Activated CD8-positive, alpha-beta memory T cell treated with anti-CD3 and anti-CD28 coated beads, Interleukin-2, amount 10 ng/mL, durations not matched to agents 7 days and 5 days (primary cell): Measurements from ENCODE around the gene ITPR1. TPM values are rescaled to one million over a fixed set of nuclear protein-coding genes. Genes with fewer than 3 reads are reported as not detected.

Source experiments
- ATAC-seq: fragments of 150-1000 bp; cut with Tn5 transposase; one replicate; pipeline ENCODE4 v1.10.0; 2021; ENCODE audit warnings: moderate library complexity
- CTCF ChIA-PET: fragments of 350-600 bp; sonication (Branson Sonifier 250); formaldehyde crosslinking; loops from one replicate; lab custom pipeline; 2021; ENCODE audit warnings: antibody characterized with exemption; lab: Charles Lee
- DNase-seq: peaks from one replicate; pipeline ENCODE4 v3.0.0-alpha.2; 2020
- H3K27ac Mint-ChIP-seq: one replicate; pipeline ENCODE4 v1.8.0; 2021; ENCODE audit warnings: mild to moderate bottlenecking, mixed read lengths
- H3K27me3 Mint-ChIP-seq: one replicate; pipeline ENCODE4 v1.8.0; 2021; ENCODE audit warnings: mixed read lengths
- H3K36me3 Mint-ChIP-seq: one replicate; pipeline ENCODE4 v1.8.0; 2021; ENCODE audit warnings: mild to moderate bottlenecking, mixed read lengths
- H3K4me1 Mint-ChIP-seq: one replicate; pipeline ENCODE4 v1.8.0; 2021; ENCODE audit warnings: mixed read lengths
- H3K4me3 Mint-ChIP-seq: one replicate; pipeline ENCODE4 v1.8.0; 2021; ENCODE audit warnings: mild to moderate bottlenecking, moderate library complexity, mixed read lengths
- H3K9me3 Mint-ChIP-seq: one replicate; pipeline ENCODE4 v1.8.0; 2022; ENCODE audit warnings: low read depth, mixed read lengths
- total RNA-seq, 2 experiments: library from RNA; stranded (reverse); gene quantifications; one replicate each; pipeline ENCODE4 v1.2.3, GENCODE V29; 2021

The ITPR1 gene
- total RNA-seq, 2 experiments from 2014 or later: 109 to 116 TPM

DNA sequence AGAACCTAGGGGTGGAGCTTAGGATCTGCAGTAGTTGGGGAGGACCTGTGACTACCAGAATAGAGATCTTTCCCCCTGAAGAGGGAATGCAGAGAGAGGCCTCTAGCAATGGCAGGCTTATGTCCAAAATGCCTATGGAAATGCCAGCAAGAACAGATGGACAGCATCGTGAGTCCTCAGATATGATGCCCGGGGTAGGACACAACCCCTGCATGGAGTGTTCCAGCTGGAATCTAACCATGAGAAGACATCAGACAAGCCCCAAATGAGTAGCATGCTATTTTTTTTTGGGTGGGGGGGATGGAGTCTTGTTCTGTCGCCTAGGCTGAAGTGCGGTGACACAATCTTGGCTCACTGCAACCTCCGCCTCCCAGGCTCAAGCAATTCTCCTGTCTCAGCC, 111.5 kb downstream of the ITPR1 start:
- CTCF ChIA-PET: no interaction called here
- Mint-ChIP-seq H3K36me3 (peaks cover 19% of the 10 kb centered on the region), H3K9me3 (peaks cover 6% of the 10 kb centered on the region), H3K27ac (no peak overlapping the region), H3K4me3 (no peak overlapping the region), H3K4me1 (no peaks in the 10 kb centered on the region), H3K27me3 (no peaks in the 10 kb centered on the region)
- DNase-seq (no peak), ATAC-seq (no peak)

- Mint-ChIP-seq H3K27ac (no peak overlapping the region), H3K27me3 (no peaks in the 10 kb centered on the region), H3K9me3 (peaks cover 3% of the 10 kb centered on the region), H3K4me1 (no peaks in the 10 kb centered on the region), H3K36me3 (peaks cover 8% of the 10 kb centered on the region), H3K4me3 (no peak overlapping the region)
- DNase-seq (no peak), ATAC-seq (no peak)
- CTCF ChIA-PET: no interaction called here
Observed at GRCh38 chr3:4606911-4607310, 113.8 kb downstream of the ITPR1 start.

DNA sequence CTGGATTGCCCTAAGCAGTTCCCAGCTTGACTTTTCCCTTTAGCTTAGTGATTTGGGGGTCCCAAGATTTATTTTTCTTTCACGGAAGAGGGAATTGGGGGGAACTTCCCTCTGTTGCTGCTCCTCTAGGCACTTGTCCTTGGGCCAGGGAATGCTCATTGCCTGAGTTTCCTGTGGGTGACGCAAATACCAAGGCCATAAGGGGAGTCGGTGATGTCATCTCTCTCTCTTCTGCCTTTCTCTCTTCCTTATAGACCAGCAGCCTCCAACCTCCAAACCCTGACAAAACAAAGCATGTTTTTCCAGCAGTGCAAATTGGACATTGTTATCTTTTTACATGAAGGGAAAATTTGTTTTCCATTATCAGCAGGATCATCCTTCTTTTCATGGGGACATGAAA, 120.2 kb downstream of the ITPR1 start:
- CTCF ChIA-PET: no interaction called here
- no peaks in the 10 kb centered on the region for H3K9me3 Mint-ChIP-seq
- no peak overlapping the region for H3K4me3 Mint-ChIP-seq
- no peak overlapping the region for H3K27ac Mint-ChIP-seq
- ATAC-seq (no peak), DNase-seq (no peak)
- H3K4me1 Mint-ChIP-seq: no peaks in the 10 kb centered on the region
- no peaks in the 10 kb centered on the region for H3K27me3 Mint-ChIP-seq
- peaks cover 5% of the 10 kb centered on the region for H3K36me3 Mint-ChIP-seq

GRCh38 chr3:4614070-4614469, 120.9 kb downstream of the ITPR1 start:
- H3K9me3 Mint-ChIP-seq: no peaks in the 10 kb centered on the region
- H3K4me3 Mint-ChIP-seq: no peak overlapping the region
- CTCF ChIA-PET: no interaction called here
- ATAC-seq (no peak), DNase-seq (no peak)
- H3K36me3 Mint-ChIP-seq: peaks cover 5% of the 10 kb centered on the region
- no peak overlapping the region for H3K27ac Mint-ChIP-seq
- no peaks in the 10 kb centered on the region for H3K4me1 Mint-ChIP-seq
- no peaks in the 10 kb centered on the region for H3K27me3 Mint-ChIP-seq

DNA sequence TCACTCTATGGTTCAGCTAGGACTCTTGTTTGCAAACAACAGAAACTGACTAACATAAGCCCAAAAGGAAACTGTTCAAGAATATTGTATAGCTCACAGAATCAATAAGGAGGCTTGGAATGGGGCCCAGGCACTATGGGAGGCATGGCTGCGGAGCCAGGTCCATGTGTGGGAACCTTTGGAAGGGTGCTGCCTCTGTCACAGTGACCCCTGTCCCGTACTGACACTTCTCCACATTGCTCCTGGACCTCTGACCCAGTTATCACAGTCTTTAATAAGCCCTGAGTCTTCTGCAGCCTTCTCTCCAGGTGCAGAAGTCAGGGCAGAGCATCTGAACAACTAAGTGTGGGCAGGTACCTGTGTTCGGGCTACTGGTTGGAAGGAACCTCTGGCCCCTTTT, 121.8 kb downstream of the ITPR1 start:
- no peaks in the 10 kb centered on the region for H3K27me3 Mint-ChIP-seq
- no peak overlapping the region for H3K27ac Mint-ChIP-seq
- H3K36me3 Mint-ChIP-seq: peaks cover 5% of the 10 kb centered on the region
- DNase-seq (no peak), ATAC-seq (no peak)
- H3K4me1 Mint-ChIP-seq: no peaks in the 10 kb centered on the region
- CTCF ChIA-PET: no interaction called here
- H3K9me3 Mint-ChIP-seq: no peaks in the 10 kb centered on the region
- H3K4me3 Mint-ChIP-seq: no peak overlapping the region

DNA sequence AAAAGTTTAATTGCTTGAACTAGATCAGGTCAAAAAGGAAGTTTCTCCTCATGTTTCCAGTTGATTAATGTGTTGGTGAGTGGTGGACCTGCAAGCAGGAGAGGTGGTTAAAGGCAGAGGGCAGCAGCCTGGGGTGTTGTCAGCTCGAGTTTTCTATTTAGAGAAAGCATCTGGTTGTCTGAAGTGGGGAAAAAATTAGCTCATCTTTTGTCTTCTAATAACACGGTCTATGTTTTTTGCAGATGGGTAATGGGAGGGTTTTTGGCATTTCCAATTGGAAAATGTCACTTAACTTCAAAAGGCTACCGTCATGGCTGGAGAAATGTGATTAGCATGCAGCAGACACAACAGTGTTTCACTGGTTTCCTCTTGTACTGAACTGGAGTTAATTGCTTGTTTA, 122.6 kb downstream of the ITPR1 start:
- CTCF ChIA-PET: no interaction called here
- Mint-ChIP-seq H3K9me3 (no peaks in the 10 kb centered on the region), H3K4me3 (no peak overlapping the region), H3K36me3 (peaks cover 11% of the 10 kb centered on the region), H3K27ac (no peak overlapping the region), H3K27me3 (no peaks in the 10 kb centered on the region), H3K4me1 (no peaks in the 10 kb centered on the region)
- ATAC-seq (no peak), DNase-seq (no peak)

GRCh38 chr3:4623421-4623999, 130.4 kb downstream of the ITPR1 start:
- no peak overlapping the region for H3K27ac Mint-ChIP-seq

DNA sequence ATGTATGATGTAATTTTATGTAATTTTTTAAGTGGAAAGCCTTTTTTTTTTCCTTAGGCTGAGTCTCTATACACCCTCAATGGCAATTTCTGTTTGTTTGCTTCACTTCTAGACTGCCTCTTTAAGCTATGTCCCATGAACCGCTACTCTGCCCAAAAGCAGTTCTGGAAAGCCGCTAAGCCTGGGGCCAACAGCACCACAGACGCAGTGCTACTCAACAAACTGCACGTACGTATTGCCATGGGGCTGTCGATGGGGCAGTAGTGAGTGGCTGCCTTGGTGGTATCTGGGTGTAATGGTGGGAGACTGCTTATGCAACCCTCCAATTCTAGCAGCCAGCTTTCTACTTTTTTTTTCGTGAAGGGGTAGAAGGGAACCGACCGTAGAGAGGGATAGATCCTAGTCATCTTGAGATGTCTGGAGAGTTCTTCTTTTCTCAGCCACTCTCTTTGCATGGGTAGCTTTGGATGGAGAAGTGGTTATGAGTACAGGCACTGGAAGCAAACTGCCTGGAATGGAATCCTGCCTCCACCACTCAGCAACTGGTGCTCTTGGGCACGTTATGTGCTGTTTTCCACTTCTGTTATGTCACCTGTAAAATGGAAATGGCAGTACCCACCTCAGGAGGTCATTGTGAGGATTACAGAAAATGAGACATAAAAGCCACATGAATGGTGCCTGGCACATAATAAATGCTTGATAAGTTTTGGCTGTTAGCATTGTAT, 134.7 kb downstream of the ITPR1 start:
- Mint-ChIP-seq H3K36me3 (peaks cover 5% of the 10 kb centered on the region), H3K4me1 (no peaks in the 10 kb centered on the region), H3K27me3 (no peaks in the 10 kb centered on the region), H3K9me3 (no peaks in the 10 kb centered on the region), H3K27ac (no peak overlapping the region), H3K4me3 (no peak overlapping the region)
- CTCF ChIA-PET: interaction anchor here (0.8 to 3.3 kb wide), 4 partner anchors 9 to 277 kb away, joined by 3 to 11 read pairs (median 4); no protein-coding TSS in a partner anchor
- DNase-seq (no peak), ATAC-seq (no peak)

More at GRCh38 chr3:4623421-4623999, 130.4 kb downstream of the ITPR1 start:
- H3K36me3 Mint-ChIP-seq: peaks cover 20% of the 10 kb centered on the region
- no peak for DNase-seq
- no peaks in the 10 kb centered on the region for H3K27me3 Mint-ChIP-seq
- no peak overlapping the region for H3K4me3 Mint-ChIP-seq
- no peaks in the 10 kb centered on the region for H3K4me1 Mint-ChIP-seq
- no peaks in the 10 kb centered on the region for H3K9me3 Mint-ChIP-seq
- ATAC-seq: no peak
- CTCF ChIA-PET: interaction anchor here (1.0 kb wide), 1 partner anchor 88 kb away, joined by 3 read pairs; no protein-coding TSS in a partner anchor

- H3K4me3 Mint-ChIP-seq: no peak overlapping the region
- ATAC-seq (no peak), DNase-seq (no peak)
- CTCF ChIA-PET: interaction anchor here (0.6 to 3.3 kb wide), 2 partner anchors 110 to 278 kb away, joined by 3 to 11 read pairs; no protein-coding TSS in a partner anchor
- H3K27ac Mint-ChIP-seq: no peak overlapping the region
- peaks cover 7% of the 10 kb centered on the region for H3K4me1 Mint-ChIP-seq
- no peaks in the 10 kb centered on the region for H3K27me3 Mint-ChIP-seq
- no peaks in the 10 kb centered on the region for H3K9me3 Mint-ChIP-seq
- peaks cover 3% of the 10 kb centered on the region for H3K36me3 Mint-ChIP-seq
Observed at GRCh38 chr3:4629095-4630007, 136.2 kb downstream of the ITPR1 start.

DNA sequence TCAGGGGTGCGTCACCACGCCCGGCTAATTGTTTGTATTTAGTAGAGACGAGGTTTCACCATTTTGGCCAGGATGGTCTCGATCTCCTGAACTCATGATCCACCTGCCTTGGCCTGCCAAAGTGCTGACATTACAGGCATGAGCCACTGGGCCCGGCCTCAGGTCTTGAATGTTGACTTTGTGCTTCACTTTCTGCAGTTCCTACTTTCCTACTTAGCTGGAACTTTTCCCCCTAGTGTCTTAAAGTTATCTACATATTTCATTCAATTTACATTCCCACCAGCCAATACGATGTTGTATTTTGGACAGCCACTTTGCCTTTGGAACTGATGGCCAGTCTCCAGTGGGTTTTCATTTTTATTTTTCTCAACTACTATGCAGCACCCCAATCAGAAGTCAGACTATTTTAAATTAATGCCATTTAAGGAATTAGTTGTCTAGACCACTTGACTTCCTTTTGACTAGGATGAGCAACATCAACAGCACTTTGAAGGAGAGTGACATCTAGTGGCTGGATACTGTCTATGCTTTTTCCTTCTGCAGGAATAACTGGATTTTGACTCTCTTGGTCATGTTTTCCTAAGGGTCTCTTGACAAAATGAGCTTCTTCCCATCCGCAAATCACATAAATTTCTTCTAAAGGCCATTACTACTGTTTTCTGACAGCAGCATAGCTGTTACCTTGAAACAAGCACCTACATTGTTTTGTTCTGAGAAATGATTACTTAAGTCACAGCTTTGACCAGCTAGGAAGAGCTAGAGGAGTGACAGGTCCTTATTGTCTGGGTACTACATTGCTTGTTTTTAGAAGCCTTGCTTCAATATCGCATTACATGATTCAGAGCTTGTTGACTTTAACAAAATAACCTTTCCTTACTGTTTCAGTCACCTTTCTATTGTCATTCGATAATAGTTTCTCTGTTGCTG, 140.2 kb downstream of the ITPR1 start:
- Mint-ChIP-seq H3K4me3 (no peak overlapping the region), H3K27ac (peak overlapping the region; percentile 55), H3K36me3 (peaks cover 2% of the 10 kb centered on the region), H3K27me3 (no peaks in the 10 kb centered on the region), H3K4me1 (peaks cover 7% of the 10 kb centered on the region), H3K9me3 (no peaks in the 10 kb centered on the region)
- CTCF ChIA-PET: interaction anchor here (0.7 to 2.9 kb wide), 32 partner anchors 9 to 335 kb away, joined by 3 to 49 read pairs (median 4); partner anchors contain the start of gene ITPR1
- DNase-seq (no peak), ATAC-seq (peak; percentile 76)

GRCh38 chr3:4634894-4635293, 141.7 kb downstream of the ITPR1 start:
- Mint-ChIP-seq H3K27ac (no peak overlapping the region), H3K4me3 (no peak overlapping the region), H3K9me3 (no peaks in the 10 kb centered on the region), H3K36me3 (peaks cover 3% of the 10 kb centered on the region), H3K4me1 (peaks cover 7% of the 10 kb centered on the region), H3K27me3 (no peaks in the 10 kb centered on the region)
- CTCF ChIA-PET: interaction anchor here (1.9 to 2.9 kb wide), 3 partner anchors 117 to 336 kb away, joined by 4 to 49 read pairs (median 42); no protein-coding TSS in a partner anchor
- ATAC-seq (no peak), DNase-seq (no peak)

DNA sequence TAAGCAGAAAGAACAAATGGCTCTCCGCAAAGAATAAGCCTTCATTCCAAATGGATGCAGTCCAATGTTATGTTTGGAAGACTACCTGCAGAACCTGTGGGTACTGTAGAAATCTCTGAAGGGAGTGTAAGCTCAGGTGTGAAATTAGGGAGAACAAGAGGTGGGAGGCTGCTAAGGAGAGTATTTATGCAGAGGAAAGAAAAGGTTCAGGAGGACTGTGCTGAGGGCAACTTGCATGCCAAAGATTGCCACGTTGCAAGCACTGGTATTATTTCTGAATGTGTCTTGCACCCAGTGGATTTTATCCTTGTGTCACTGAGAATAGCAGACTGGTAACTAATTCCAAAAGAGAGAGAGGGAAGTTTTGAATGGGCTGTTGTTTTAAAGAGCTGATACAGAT, 144.1 kb downstream of the ITPR1 start:
- no peak for ATAC-seq
- Mint-ChIP-seq H3K9me3 (no peaks in the 10 kb centered on the region), H3K36me3 (peaks cover 9% of the 10 kb centered on the region), H3K27me3 (no peaks in the 10 kb centered on the region), H3K4me1 (peaks cover 7% of the 10 kb centered on the region), H3K4me3 (no peak overlapping the region), H3K27ac (no peak overlapping the region)
- CTCF ChIA-PET: interaction anchor here (1.2 to 2.4 kb wide), 4 partner anchors 10 to 287 kb away, joined by 3 to 10 read pairs (median 4); no protein-coding TSS in a partner anchor
- DNase-seq: no peak
